Measurements from ENCODE around the gene AADACL3.

The AADACL3 gene

GRCh38 chr1:12763479-12763878 lies 47.6 kb downstream of the AADACL3 start:
- H3K4me3 ChIP-seq (ENCODE audit: low read depth, low read length) = no peak overlapping the region

DNA sequence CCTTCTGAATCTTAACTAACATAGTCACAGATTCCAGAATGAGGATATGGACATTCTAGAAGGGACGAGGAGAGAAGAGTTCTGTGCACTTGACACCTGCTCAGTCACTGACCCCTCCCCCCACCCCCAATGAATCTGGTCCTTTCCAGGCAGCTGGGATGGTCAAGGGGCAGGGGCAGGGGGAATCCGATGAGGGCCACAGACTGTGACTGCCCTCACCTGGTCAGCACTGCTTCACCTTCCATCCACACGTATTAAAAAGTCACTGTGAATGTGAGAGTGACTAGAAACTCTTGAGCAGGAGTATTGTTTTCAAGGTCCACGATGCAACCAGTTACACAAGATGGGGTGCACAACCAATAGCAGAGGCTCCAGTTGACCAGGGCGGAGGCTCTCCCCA lies 48.1 kb downstream of the AADACL3 start:
- H3K4me3 ChIP-seq (ENCODE audit: low read depth, low read length) = no peak overlapping the region

DNA sequence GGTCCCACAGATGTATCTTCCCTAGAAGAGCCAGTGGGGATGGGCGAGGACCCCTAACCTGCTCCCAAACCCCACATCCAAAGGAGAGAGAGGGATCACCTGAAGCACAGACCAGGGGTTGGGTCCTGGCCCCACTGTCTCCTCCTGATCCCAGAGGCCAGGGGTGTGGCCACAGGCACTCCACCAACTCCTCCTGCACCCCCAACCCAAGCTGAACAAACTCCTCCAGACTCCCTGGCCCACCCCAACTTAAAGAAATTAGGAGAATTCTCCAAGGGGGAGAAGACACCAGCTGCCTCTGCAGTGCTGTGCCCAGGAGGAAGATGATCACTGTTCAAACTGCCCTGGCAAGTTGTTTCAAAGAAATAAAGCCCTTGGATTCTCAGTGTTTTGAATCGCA lies 53.1 kb downstream of the AADACL3 start:
- H3K4me3 ChIP-seq (ENCODE audit: low read depth, low read length) = no peak overlapping the region

GRCh38 chr1:12769976-12770505 lies 54.1 kb downstream of the AADACL3 start:
- H3K4me3 ChIP-seq (ENCODE audit: low read depth, low read length) = no peak overlapping the region

GRCh38 chr1:12770620-12771019 lies 54.7 kb downstream of the AADACL3 start:
- no peak overlapping the region for H3K4me3 ChIP-seq (ENCODE audit: low read depth, low read length)

DNA sequence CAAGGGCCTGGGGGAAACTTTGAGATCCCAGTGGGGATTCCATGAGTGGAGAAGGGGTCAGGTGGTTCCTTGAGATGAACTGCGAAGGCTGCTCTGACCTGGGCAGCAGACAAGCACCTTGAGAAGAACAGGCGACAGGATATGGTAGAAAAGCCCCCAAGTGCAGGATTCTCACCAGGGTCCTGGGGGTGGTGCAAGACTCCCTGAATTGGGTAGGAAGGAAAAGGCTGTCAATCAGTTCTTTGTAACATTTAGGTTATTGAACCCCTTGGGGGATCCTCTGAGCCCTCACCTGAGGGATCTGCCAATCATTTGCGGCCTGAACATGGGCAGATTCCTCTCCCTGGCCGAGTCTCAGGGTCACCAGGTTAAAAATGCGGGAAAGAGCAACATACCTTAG lies 55.3 kb downstream of the AADACL3 start:
- H3K4me3 ChIP-seq (ENCODE audit: low read depth, low read length) = no peak overlapping the region

DNA sequence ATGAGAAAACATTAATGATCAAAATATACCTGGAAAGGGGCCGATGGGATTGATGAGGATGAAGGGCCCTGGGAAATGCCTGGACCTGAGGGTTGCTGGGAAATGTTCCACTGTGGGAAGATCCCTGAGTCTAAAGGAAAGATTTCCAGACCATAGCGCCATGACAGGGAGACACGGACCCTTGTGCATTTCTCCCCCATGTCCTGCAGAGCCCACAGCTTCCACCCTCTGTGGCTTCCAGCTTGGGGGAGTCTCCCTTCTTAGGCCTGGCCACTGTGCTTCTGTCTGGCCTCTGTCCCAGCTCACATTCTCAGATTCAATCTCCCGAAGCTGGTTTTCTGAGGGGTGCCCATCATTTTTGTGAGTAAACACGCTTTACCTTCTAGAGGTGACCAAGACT lies 56.6 kb downstream of the AADACL3 start:
- no peak overlapping the region for H3K4me3 ChIP-seq (ENCODE audit: low read depth, low read length)

GRCh38 chr1:12773438-12773837 lies 57.5 kb downstream of the AADACL3 start, which contains the start of gene PRAMEF12:
PRAMEF12 (plus strand) TSS chr1:12773738; CDS start chr1:12774868, 1,130 bp downstream.
- no peak within 1 kb of the TSS for H3K4me3 ChIP-seq (ENCODE audit: low read depth, low read length)

- no peak overlapping the region for H3K4me3 ChIP-seq (ENCODE audit: low read depth, low read length)
Measured at GRCh38 chr1:12774801-12775345, 59.0 kb downstream of the AADACL3 start.

- no peak overlapping the region for H3K4me3 ChIP-seq (ENCODE audit: low read depth, low read length)
Measured at GRCh38 chr1:12775443-12775842, 59.5 kb downstream of the AADACL3 start.

DNA sequence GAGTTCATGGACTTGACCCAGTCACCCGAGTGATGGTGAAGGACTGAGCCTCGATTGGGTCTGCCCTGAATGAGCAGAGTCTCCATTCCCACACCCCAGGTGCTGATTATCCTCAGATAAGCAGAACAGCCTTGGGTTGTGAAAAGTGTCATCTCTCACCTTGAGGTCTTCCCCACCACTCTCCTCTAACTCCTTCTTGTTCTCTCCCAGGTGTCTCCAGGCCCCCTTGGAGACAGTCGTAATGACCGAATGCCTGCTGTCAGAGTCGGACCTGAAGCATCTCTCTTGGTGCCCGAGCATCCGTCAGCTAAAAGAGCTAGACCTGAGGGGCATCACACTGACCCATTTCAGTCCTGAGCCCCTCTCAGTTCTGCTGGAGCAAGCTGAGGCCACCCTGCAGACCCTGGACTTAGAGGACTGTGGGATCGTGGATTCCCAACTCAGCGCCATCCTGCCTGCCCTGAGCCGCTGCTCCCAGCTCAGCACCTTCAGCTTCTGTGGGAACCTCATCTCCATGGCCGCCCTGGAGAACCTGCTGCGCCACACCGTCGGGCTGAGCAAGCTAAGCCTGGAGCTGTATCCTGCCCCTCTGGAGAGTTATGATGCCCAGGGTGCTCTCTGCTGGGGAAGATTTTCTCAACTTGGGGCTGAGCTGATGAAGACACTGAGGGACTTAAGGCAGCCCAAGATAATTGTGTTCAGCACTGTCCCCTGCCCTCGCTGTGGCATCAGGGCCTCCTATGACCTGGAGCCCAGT lies 61.1 kb downstream of the AADACL3 start:
- no peak overlapping the region for H3K4me3 ChIP-seq (ENCODE audit: low read depth, low read length)
